Coronary artery (tissue), 2 donors: ENCODE results near the gene TBC1D21.
A peak's percentile ranks its signal among the peaks of the same experiment; 100 is the strongest.

Experiments
- DNase-seq: peaks from one replicate; pipeline ENCODE4 v3.0.0-alpha.2; 2017; ENCODE audit warnings: low spot score
- H3K27ac ChIP-seq, 2 donors: fragments of 200-600 bp; sonication (generic); one replicate each; pipeline ENCODE4 v1.5.1; 2016 to 2019
- H3K4me3 ChIP-seq: fragments of 200-600 bp; sonication (generic); 2 replicates; pipeline ENCODE4 v1.5.1; 2016; ENCODE audit warnings: mild to moderate bottlenecking, moderate library complexity
- CTCF ChIP-seq: fragments of 200-600 bp; sonication (generic); IDR thresholded peaks from one replicate; pipeline ENCODE4 v1.5.1; 2019; ENCODE audit warnings: antibody characterized with exemption

The TBC1D21 gene

GRCh38 chr15:73925848-73926218 is 52.5 kb downstream of the TBC1D21 start:
- Histone ChIP-seq H3K27ac (peak overlapping the region; percentile 95 to 96), H3K4me3 (peak overlapping the region; percentile 85)
- no peak for DNase-seq
- no peak for TF ChIP-seq CTCF

GRCh38 chr15:73926219-73927002 is 53.0 kb downstream of the TBC1D21 start, which contains the start of gene LOXL1:
TSS of gene LOXL1 (plus strand) at chr15:73926462. CDS start at chr15:73926784, 322 bp downstream.
- H3K27ac ChIP-seq: peak within 1 kb of the TSS; percentile 95 to 96

GRCh38 chr15:73927003-73927475 is 53.7 kb downstream of the TBC1D21 start:
- no peak for TF ChIP-seq CTCF

More at GRCh38 chr15:73926219-73927002, 53.0 kb downstream of the TBC1D21 start, which contains the start of gene LOXL1:
- DNase-seq: peak; percentile 92
- H3K4me3 ChIP-seq: peak within 1 kb of the TSS; percentile 85
- no peak for TF ChIP-seq CTCF

GRCh38 chr15:73927476-73928240 is 54.3 kb downstream of the TBC1D21 start:
- peak overlapping the region; percentile 85 for H3K4me3 ChIP-seq
- DNase-seq: no peak
- peak; percentile 37 for TF ChIP-seq CTCF
- H3K27ac ChIP-seq: peak overlapping the region; percentile 95 to 96

More at GRCh38 chr15:73927003-73927475, 53.7 kb downstream of the TBC1D21 start:
- H3K4me3 ChIP-seq: peak overlapping the region; percentile 85
- DNase-seq: no peak
- H3K27ac ChIP-seq: peak overlapping the region; percentile 95 to 96

DNA sequence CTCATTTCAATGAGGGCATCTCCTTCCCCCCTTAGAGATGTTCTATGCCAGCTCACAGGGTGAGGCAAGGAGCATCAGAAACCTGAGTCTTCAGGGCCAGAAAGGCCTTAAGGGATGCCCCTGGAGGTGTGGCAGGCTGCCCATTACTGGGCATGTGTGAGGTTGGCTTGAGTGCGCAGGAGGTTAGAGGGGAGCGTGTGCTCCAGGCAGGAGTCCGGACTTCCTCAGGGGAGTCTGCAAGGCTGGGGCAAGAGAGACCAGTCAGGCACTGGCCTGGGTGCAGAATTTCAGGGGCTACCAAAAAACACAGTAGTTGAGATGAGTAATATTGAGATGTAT is 54.8 kb downstream of the TBC1D21 start:
- no peak for DNase-seq
- no peak for TF ChIP-seq CTCF
- Histone ChIP-seq H3K27ac (peak overlapping the region; percentile 95 to 96), H3K4me3 (peak overlapping the region; percentile 85)

- no peak for TF ChIP-seq CTCF
- DNase-seq: no peak
- H3K27ac ChIP-seq: peak overlapping the region; percentile 15 to 79
- H3K4me3 ChIP-seq: peak overlapping the region; percentile 85
Measured at GRCh38 chr15:73928971-73929627, 55.7 kb downstream of the TBC1D21 start.
